ENCODE measurements around the gene LUC7L3. TPM values are rescaled to one million over a fixed set of nuclear protein-coding genes. Genes with fewer than 3 reads are reported as not detected.

Gene LUC7L3
- total RNA-seq, 1 experiment from 2014 or later = 154 TPM

- Histone ChIP-seq H3K4ac (ENCODE audit: low read depth, low read length) (no peak overlapping the region), H2BK120ac (ENCODE audit: low read depth, low read length, poor library complexity, severe bottlenecking) (no peak overlapping the region), H3K27me3 (ENCODE audit: insufficient read depth, low read length) (no peaks in the 10 kb centered on the region), H4K20me1 (ENCODE audit: control insufficient read depth, insufficient read depth, insufficient read length) (no peaks in the 10 kb centered on the region), H2BK15ac (ENCODE audit: low read depth, low read length) (no peak overlapping the region), H3K9me3 (ENCODE audit: control insufficient read depth, low read depth, low read length) (no peaks in the 10 kb centered on the region), H4K8ac (replicated peaks; ENCODE audit: insufficient read length, low read depth, low read length) (no peak overlapping the region), H2AFZ (ENCODE audit: low read length) (no peak overlapping the region), H3K4me2 (ENCODE audit: insufficient read depth, insufficient read length, low read length) (no peak overlapping the region), H3K56ac (ENCODE audit: insufficient read length, low read depth, low read length) (no peak overlapping the region), H2BK5ac (ENCODE audit: insufficient read length, low read length) (no peak overlapping the region), H3K27ac (ENCODE audit: insufficient read length, low read depth, low read length) (no peak overlapping the region), H4K5ac (ENCODE audit: insufficient read length, low read depth, low read length) (no peak overlapping the region), H3K4me1 (ENCODE audit: insufficient read depth, low read length) (no peaks in the 10 kb centered on the region), H3K9ac (ENCODE audit: extremely low read depth, insufficient read length, low read length) (no peak overlapping the region), H2AK5ac (ENCODE audit: insufficient read length, low read length) (no peak overlapping the region), H2BK12ac (ENCODE audit: insufficient read length, low read depth, low read length) (no peak overlapping the region), H3K79me2 (ENCODE audit: insufficient read depth, low read length) (no peaks in the 10 kb centered on the region), H3K23ac (ENCODE audit: insufficient read length, low read depth, low read length) (no peak overlapping the region), H3T11ph (ENCODE audit: low read length) (no peak overlapping the region), H4K91ac (ENCODE audit: insufficient read length, low read depth, low read length) (no peak overlapping the region), H3K14ac (ENCODE audit: insufficient read depth, low read length) (no peak overlapping the region), H3K18ac (ENCODE audit: insufficient read length, low read depth, low read length) (no peak overlapping the region), H3K23me2 (ENCODE audit: insufficient read length, low read depth, low read length, poor library complexity, severe bottlenecking) (no peaks in the 10 kb centered on the region), H3K79me1 (ENCODE audit: insufficient read depth, low read depth, low read length, poor library complexity, severe bottlenecking) (no peaks in the 10 kb centered on the region), H2BK20ac (ENCODE audit: low read depth, low read length, poor library complexity, severe bottlenecking) (no peak overlapping the region)
- H3K4me1 Mint-ChIP-seq = peaks cover 2 to 6% of the 10 kb centered on the region in 2 experiments; a peak in 2 of 4 replicates
- WGBS (ENCODE audit: extremely low coverage, insufficient read length, low lambda C conversion rate) = no CpG with 5 or more reads among the region's 8 CpGs
- H3K9me3 Mint-ChIP-seq = no peaks in the 10 kb centered on the region
- H3K27ac Mint-ChIP-seq = no peak overlapping the region
- H3K27me3 Mint-ChIP-seq (ENCODE audit: low read depth) = no peaks in the 10 kb centered on the region
- no peaks in the 10 kb centered on the region; a peak in 1 of 7 replicates for H3K36me3 Mint-ChIP-seq (ENCODE audit: insufficient read depth in 1 of 3, low read depth in 3 of 3)
- no peak for TF ChIP-seq CTCF (conservative IDR thresholded peaks at IDR 0.05)
- H3K4me3 Mint-ChIP-seq = no peak overlapping the region
- no peak for DNase-seq
Observed at GRCh38 chr17:50778471-50778870, 59.1 kb downstream of the LUC7L3 start.
